Measurements from ENCODE around the gene TLK1. TPM values are rescaled to one million over a fixed set of nuclear protein-coding genes. Genes with fewer than 3 reads are reported as not detected.

Gene TLK1
- polyA plus RNA-seq, 1 of the 3 experiments (the other 2 are of a cell fraction) = 4.8 TPM

DNA sequence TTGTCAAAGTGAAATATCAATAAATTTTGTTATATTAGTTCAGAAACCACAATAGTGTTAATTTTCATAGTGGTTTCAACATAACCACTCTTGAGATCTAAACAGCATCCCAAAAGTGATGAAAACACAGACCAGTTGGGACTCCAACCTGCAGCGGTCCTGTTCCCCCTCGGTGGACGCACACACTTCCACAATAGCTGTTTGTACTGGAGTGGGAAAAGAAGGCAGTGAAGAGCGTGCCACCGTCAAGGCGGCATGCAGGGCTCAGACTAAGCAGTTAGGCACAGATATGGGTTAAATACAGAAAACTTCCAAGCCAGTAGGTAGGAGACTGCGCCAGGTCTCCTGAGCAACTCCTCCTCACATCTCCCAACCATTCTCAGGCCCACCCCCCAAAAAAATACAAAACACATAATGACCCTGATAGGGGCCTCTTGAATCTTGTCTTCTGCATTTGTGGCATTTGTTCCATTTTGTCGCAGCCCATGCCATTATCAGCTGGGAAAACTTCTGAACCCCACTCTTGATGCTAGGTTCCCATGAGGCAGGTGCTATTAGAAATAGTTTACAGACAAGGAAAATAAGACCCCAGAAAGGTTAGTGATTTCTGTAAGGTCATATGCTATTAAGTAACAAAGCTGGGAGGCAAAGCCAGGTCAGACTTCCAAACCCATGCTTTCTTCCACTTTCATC lies 174.0 kb downstream of the TLK1 start (continued):
- TF ChIP-seq, protein P1, sequence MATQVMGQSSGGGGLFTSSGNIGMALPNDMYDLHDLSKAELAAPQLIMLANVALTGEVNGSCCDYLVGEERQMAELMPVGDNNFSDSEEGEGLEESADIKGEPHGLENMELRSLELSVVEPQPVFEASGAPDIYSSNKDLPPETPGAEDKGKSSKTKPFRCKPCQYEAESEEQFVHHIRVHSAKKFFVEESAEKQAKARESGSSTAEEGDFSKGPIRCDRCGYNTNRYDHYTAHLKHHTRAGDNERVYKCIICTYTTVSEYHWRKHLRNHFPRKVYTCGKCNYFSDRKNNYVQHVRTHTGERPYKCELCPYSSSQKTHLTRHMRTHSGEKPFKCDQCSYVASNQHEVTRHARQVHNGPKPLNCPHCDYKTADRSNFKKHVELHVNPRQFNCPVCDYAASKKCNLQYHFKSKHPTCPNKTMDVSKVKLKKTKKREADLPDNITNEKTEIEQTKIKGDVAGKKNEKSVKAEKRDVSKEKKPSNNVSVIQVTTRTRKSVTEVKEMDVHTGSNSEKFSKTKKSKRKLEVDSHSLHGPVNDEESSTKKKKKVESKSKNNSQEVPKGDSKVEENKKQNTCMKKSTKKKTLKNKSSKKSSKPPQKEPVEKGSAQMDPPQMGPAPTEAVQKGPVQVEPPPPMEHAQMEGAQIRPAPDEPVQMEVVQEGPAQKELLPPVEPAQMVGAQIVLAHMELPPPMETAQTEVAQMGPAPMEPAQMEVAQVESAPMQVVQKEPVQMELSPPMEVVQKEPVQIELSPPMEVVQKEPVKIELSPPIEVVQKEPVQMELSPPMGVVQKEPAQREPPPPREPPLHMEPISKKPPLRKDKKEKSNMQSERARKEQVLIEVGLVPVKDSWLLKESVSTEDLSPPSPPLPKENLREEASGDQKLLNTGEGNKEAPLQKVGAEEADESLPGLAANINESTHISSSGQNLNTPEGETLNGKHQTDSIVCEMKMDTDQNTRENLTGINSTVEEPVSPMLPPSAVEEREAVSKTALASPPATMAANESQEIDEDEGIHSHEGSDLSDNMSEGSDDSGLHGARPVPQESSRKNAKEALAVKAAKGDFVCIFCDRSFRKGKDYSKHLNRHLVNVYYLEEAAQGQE (IDR thresholded peaks at IDR 0.05; ENCODE audit: low read depth, low read length) = no peak
- TF ChIP-seq PBX3 (IDR thresholded peaks at IDR 0.05) (no peak), EP300 (IDR thresholded peaks at IDR 0.05; ENCODE audit: borderline replicate concordance in 1 of 2, low read depth in 1 of 2, low read length in 1 of 2) (no peak), POLR2AphosphoS5 (IDR thresholded peaks at IDR 0.05; ENCODE audit: low read depth, low read length) (no peak), NFIC (IDR thresholded peaks at IDR 0.05; ENCODE audit: borderline replicate concordance) (no peak)
- TF ChIP-seq, protein P2, sequence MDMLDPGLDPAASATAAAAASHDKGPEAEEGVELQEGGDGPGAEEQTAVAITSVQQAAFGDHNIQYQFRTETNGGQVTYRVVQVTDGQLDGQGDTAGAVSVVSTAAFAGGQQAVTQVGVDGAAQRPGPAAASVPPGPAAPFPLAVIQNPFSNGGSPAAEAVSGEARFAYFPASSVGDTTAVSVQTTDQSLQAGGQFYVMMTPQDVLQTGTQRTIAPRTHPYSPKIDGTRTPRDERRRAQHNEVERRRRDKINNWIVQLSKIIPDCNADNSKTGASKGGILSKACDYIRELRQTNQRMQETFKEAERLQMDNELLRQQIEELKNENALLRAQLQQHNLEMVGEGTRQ (IDR thresholded peaks at IDR 0.05; ENCODE audit: borderline replicate concordance, low read depth, low read length) = no peak

DNA sequence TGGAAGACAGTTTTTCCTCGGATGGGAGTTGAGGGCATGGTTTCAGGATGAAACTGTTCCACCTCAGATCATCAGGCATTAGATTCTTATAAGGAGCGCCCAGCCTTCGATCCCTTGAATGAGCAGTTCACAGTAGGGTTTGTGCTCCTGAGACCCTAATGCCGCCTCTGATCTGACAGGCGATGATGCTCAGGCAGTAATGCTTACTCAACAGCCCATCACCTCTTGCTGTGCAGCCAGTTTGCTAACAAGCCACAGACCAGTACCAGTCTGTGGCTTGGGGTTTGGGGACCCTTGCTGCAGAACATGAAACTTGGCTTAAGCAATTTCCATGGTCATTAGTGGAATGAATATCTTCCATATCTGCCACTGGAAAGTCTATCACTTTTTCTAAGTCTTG lies 175.3 kb downstream of the TLK1 start:
- H3K4me1 ChIP-seq (ENCODE audit: control insufficient read depth in 1 of 2, insufficient read depth in 2 of 2, low read depth in 1 of 2, low read length in 1 of 2) = no peaks in the 10 kb centered on the region
- no peaks in the 10 kb centered on the region for H3K27me3 ChIP-seq (ENCODE audit: insufficient read depth)
- H3F3A ChIP-seq (replicated peaks; ENCODE audit: insufficient read depth) = no peaks in the 10 kb centered on the region
- H3K27ac ChIP-seq (ENCODE audit: low read depth in 2 of 2, low read length in 1 of 2) = no peak overlapping the region
- no peak overlapping the region for H3K4me2 ChIP-seq
- WGBS (ENCODE audit: low lambda C conversion rate) = 100% methylated on average over 4 of the region's 5 CpGs
- ChIA-PET CTCF (no interaction called here), POLR2A (no interaction called here)
- H3K4me3 ChIP-seq (ENCODE audit: low read depth in 2 of 2, low read length in 1 of 2) = no peak overlapping the region
- no peaks in the 10 kb centered on the region for H4K20me1 ChIP-seq (ENCODE audit: insufficient read depth)
- no peaks in the 10 kb centered on the region for H3K79me2 ChIP-seq (ENCODE audit: insufficient read depth)
- no peaks in the 10 kb centered on the region for H3K9me3 ChIP-seq
- H3K36me3 ChIP-seq (replicated peaks in 1 of 2; ENCODE audit: control insufficient read depth in 1 of 2, insufficient read depth in 2 of 2, low read length in 1 of 2) = peaks cover 6 to 10% of the 10 kb centered on the region in 2 experiments
- no peak for DNase-seq
- no peak for TF ChIP-seq TCF12 (IDR thresholded peaks at IDR 0.05)
- TF ChIP-seq SIN3A (IDR thresholded peaks at IDR 0.05; ENCODE audit: borderline replicate concordance, low read depth, low read length) = no peak
- no peak for TF ChIP-seq TEAD4 (IDR thresholded peaks at IDR 0.05; ENCODE audit: borderline replicate concordance, insufficient read depth)
- TF ChIP-seq SMC3 (IDR thresholded peaks at IDR 0.05; ENCODE audit: low read depth, low read length) = no peak
- TF ChIP-seq, protein P2 (IDR thresholded peaks at IDR 0.05; ENCODE audit: borderline replicate concordance, low read depth, low read length) = no peak
- no peak for TF ChIP-seq POLR2AphosphoS5 (IDR thresholded peaks at IDR 0.05; ENCODE audit: low read depth, low read length)
- TF ChIP-seq RFX5 (IDR thresholded peaks at IDR 0.05; ENCODE audit: low read length) = no peak
- TF ChIP-seq FOXM1 (IDR thresholded peaks at IDR 0.05; ENCODE audit: low read depth) = no peak
- TF ChIP-seq ELF1 (IDR thresholded peaks at IDR 0.05) = no peak
- TF ChIP-seq MAX (IDR thresholded peaks at IDR 0.05; ENCODE audit: low read depth) = no peak
- TF ChIP-seq EZH2phosphoT487 (IDR thresholded peaks at IDR 0.05; ENCODE audit: borderline replicate concordance, low read depth) = no peak
- no peak for TF ChIP-seq FOXJ3 (CRISPR knock-in tag; IDR thresholded peaks at IDR 0.05)
- no peak for TF ChIP-seq YY1 (IDR thresholded peaks at IDR 0.05; ENCODE audit: low read depth)
- no peak for TF ChIP-seq CHD2 (IDR thresholded peaks at IDR 0.05; ENCODE audit: low read length, partially characterized antibody)
- no peak for TF ChIP-seq CTCF (IDR thresholded peaks at IDR 0.05)
- TF ChIP-seq NRF1 (IDR thresholded peaks at IDR 0.05; ENCODE audit: low read depth, low read length) = no peak
- no peak for TF ChIP-seq RAD21 (IDR thresholded peaks at IDR 0.05; ENCODE audit: low read length)
- H2AFZ ChIP-seq (ENCODE audit: low read depth) = no peak overlapping the region
- no peaks in the 10 kb centered on the region for H3K9me2 ChIP-seq
- no peak overlapping the region for H3K9ac ChIP-seq
